PC-9 (cell line): ENCODE results near the gene EXOC4.

Experiments
- EZH2 ChIP-seq: fragments of 200-600 bp; sonication (generic); IDR thresholded peaks from 2 replicates; pipeline ENCODE4 v1.8.0; 2017; ENCODE audit warnings: antibody characterized with exemption, low read depth
- TF ChIP-seq, protein P1 (sequence below): fragments of 200-600 bp; sonication (generic); conservative IDR thresholded peaks from 2 replicates; pipeline ENCODE4 v1.6.1; 2017; ENCODE audit warnings: mixed run types, antibody characterized with exemption, mild to moderate bottlenecking, moderate library complexity

DNA sequence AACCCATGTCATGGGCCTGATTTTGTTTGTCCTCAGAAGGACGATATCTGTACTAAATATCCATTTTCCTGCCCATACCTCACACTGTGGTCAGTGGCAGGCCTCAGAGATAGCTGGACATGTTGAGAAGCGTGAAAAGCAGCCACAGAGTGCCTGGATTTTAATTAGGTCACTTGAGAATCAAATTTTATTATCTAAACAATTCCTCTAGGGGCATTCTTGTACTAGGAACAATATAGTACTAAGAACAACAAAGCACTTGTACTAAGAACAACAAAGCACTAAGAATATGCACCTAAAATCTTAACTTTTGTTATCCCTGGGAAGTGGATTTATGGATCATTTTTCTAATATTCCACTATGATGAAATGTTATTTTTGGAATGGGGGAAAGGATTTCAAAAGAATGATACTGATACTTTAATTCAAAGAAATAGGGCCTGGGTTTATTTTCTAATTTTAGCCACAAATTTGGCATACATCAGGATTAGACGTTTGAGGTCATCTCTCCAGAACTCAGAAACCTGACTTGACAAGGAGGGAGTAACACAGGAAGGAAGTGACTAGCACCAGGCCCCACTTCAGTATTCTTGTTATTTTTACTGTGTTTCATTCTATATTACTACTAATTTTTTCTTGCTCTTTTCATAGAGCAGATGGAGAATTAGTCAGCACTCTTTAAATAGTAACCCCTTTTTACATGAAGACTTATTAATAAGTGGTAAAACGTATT is 112.2 kb downstream of the EXOC4 start:
- TF ChIP-seq, protein P1, sequence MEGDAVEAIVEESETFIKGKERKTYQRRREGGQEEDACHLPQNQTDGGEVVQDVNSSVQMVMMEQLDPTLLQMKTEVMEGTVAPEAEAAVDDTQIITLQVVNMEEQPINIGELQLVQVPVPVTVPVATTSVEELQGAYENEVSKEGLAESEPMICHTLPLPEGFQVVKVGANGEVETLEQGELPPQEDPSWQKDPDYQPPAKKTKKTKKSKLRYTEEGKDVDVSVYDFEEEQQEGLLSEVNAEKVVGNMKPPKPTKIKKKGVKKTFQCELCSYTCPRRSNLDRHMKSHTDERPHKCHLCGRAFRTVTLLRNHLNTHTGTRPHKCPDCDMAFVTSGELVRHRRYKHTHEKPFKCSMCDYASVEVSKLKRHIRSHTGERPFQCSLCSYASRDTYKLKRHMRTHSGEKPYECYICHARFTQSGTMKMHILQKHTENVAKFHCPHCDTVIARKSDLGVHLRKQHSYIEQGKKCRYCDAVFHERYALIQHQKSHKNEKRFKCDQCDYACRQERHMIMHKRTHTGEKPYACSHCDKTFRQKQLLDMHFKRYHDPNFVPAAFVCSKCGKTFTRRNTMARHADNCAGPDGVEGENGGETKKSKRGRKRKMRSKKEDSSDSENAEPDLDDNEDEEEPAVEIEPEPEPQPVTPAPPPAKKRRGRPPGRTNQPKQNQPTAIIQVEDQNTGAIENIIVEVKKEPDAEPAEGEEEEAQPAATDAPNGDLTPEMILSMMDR, result no peak
- TF ChIP-seq EZH2, result no peak
